ENCODE measurements around the gene NRP1. TPM values are rescaled to one million over a fixed set of nuclear protein-coding genes. Genes with fewer than 3 reads are reported as not detected.

NRP1 gene
- polyA plus RNA-seq, 1 experiment, result 218 TPM

DNA sequence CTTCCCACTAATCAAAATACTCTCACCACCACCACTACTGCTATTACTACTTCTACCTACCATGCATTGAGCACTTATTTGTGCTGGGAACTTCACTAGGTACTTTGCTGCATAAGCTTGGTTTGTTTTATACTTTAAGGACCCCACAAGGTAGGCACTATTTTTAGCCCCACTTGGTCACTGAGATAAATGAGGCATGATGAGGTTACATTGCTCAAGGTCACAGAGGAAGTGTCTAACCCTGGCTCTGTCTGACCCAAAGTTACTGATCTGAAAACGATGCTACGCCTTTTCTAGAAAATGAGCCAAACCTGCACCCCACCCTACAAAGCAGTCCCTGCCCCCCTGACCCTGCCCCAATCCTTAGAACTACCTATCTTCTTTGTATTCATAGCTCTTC lies 35.6 kb downstream of the NRP1 start:
- CTCF ChIA-PET, result interaction anchor here (0.6 kb wide), 1 partner anchor 12 kb away, joined by 3 read pairs; no protein-coding TSS in a partner anchor
- Histone ChIP-seq H3K4me3 (ENCODE audit: low read depth, low read length) (no peak overlapping the region), H3K27ac (ENCODE audit: low read depth, low read length) (no peak overlapping the region), H3K9me3 (ENCODE audit: control insufficient read depth, insufficient read depth, low read length) (no peaks in the 10 kb centered on the region), H3K27me3 (ENCODE audit: control insufficient read depth, insufficient read depth, low read length) (no peaks in the 10 kb centered on the region)
- POLR2A ChIA-PET, result no interaction called here
- DNase-seq (ENCODE audit: low read depth, low spot score), result no peak
- TF ChIP-seq, protein P1, sequence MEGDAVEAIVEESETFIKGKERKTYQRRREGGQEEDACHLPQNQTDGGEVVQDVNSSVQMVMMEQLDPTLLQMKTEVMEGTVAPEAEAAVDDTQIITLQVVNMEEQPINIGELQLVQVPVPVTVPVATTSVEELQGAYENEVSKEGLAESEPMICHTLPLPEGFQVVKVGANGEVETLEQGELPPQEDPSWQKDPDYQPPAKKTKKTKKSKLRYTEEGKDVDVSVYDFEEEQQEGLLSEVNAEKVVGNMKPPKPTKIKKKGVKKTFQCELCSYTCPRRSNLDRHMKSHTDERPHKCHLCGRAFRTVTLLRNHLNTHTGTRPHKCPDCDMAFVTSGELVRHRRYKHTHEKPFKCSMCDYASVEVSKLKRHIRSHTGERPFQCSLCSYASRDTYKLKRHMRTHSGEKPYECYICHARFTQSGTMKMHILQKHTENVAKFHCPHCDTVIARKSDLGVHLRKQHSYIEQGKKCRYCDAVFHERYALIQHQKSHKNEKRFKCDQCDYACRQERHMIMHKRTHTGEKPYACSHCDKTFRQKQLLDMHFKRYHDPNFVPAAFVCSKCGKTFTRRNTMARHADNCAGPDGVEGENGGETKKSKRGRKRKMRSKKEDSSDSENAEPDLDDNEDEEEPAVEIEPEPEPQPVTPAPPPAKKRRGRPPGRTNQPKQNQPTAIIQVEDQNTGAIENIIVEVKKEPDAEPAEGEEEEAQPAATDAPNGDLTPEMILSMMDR (IDR thresholded peaks at IDR 0.05; ENCODE audit: low read depth, low read length), result no peak

DNA sequence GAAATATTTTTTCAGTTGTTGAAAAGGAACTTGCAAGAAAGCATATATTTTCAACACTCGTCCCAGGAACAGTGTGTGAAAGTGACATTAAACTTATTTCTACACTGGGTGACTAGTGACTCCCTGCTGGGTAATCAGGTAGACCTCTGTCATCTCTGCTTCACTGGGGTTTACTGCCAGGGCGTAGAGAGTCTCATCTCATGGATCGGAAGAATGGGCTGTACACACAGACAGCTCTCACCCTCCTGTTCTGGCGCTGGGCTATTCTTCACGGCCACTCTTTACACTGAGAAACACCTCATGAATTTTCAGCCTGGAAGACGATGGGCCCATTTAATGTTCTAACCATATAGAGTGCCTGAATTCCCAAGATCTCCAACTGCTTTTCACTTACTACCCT lies 36.4 kb downstream of the NRP1 start:
- ChIA-PET POLR2A (no interaction called here), CTCF (no interaction called here)
- TF ChIP-seq, protein P1 (IDR thresholded peaks at IDR 0.05; ENCODE audit: low read depth, low read length), result no peak
- Histone ChIP-seq H3K4me3 (ENCODE audit: low read depth, low read length) (no peak overlapping the region), H3K27ac (ENCODE audit: low read depth, low read length) (no peak overlapping the region), H3K9me3 (ENCODE audit: control insufficient read depth, insufficient read depth, low read length) (no peaks in the 10 kb centered on the region), H3K27me3 (ENCODE audit: control insufficient read depth, insufficient read depth, low read length) (no peaks in the 10 kb centered on the region)
- DNase-seq (ENCODE audit: low read depth, low spot score), result no peak

DNA sequence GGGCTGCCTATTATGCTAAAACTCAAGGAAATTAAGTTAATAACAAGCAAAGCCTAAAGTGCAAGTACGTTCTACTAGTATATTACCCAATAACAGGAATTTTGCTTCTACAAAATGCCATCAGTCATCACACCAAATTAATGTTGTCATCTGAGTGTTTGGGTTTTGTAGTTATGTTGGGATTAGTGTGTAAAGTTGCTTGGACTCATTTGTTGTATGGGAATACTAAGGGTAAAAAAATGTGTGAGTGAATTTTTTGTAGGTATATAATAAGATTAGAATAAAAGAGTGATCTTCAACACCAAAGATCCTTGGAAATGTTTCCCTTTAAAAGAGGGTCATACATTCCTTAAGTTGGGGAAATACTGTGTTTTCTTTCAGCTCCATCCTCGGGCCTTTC lies 38.6 kb downstream of the NRP1 start:
- ChIA-PET CTCF (no interaction called here), POLR2A (interaction anchor here (0.5 kb wide), 1 partner anchor 17 kb away, joined by 3 read pairs; no protein-coding TSS in a partner anchor)
- Histone ChIP-seq H3K27me3 (ENCODE audit: control insufficient read depth, insufficient read depth, low read length) (no peaks in the 10 kb centered on the region), H3K9me3 (ENCODE audit: control insufficient read depth, insufficient read depth, low read length) (no peaks in the 10 kb centered on the region), H3K4me3 (ENCODE audit: low read depth, low read length) (no peak overlapping the region), H3K27ac (ENCODE audit: low read depth, low read length) (peak overlapping the region; percentile 42)
- TF ChIP-seq, protein P1 (IDR thresholded peaks at IDR 0.05; ENCODE audit: low read depth, low read length), result no peak
- no peak for DNase-seq (ENCODE audit: low read depth, low spot score)

DNA sequence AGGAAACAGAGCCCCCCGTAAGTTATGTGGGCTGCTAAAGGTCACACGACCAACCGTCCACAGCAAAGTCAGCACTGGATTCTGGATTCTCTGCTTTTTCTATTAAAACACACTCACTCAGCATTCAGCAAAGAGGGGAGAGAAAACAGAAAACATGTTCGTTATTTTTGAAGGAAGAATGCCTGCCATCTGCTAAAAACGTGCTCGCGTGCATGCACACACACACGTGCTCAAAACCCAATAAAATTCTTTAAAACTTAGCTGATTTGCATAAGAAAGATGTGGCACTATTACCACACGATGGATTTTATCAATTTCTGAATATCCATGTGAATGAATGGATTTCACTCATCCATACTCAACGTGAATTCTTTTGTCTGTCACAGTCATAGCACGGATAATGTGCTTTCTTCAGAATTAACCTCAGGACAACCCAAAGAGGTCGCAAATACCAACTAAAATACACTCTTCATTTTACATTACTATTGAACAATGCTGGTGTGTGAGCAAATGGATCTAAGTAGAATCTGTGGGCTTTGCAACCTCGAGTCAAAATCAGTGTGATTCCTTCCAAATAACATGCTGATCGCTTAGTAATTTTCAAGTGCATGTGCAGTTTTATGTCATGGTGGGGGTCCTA lies 40.8 kb downstream of the NRP1 start:
- ChIA-PET CTCF (no interaction called here), POLR2A (interaction anchor here (0.6 to 1.1 kb wide), 2 partner anchors 21 to 334 kb away, joined by 3 to 11 read pairs; no protein-coding TSS in a partner anchor)
- no peak overlapping the region for H3K4me3 ChIP-seq (ENCODE audit: low read depth, low read length)
- no peak for DNase-seq (ENCODE audit: low read depth, low spot score)
- H3K27ac ChIP-seq (ENCODE audit: low read depth, low read length), result no peak overlapping the region
- H3K27me3 ChIP-seq (ENCODE audit: control insufficient read depth, insufficient read depth, low read length), result no peaks in the 10 kb centered on the region
- H3K9me3 ChIP-seq (ENCODE audit: control insufficient read depth, insufficient read depth, low read length), result no peaks in the 10 kb centered on the region
- TF ChIP-seq, protein P1 (IDR thresholded peaks at IDR 0.05; ENCODE audit: low read depth, low read length), result no peak

DNA sequence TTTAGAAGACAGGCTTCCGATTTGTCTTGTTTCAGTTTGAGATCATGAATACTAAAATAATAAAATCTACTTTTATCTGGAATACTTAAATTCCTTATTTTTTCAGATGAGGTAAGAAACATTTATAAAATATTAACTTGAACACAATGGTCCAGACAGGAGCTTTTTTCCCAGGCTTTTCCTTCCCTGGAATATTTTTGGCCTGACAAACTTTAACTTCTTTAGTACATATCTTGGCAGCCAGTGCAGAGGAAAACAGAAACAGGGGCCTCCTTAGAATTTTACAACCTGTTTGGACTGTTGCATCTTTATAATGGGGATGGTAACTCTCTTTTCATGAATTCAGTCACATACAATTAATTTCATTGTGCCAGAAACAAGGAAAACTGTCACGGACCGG lies 41.4 kb downstream of the NRP1 start:
- POLR2A ChIA-PET, result no interaction called here
- DNase-seq (ENCODE audit: low read depth, low spot score), result no peak
- TF ChIP-seq, protein P1 (IDR thresholded peaks at IDR 0.05; ENCODE audit: low read depth, low read length), result no peak
- Histone ChIP-seq H3K4me3 (ENCODE audit: low read depth, low read length) (no peak overlapping the region), H3K9me3 (ENCODE audit: control insufficient read depth, insufficient read depth, low read length) (no peaks in the 10 kb centered on the region), H3K27ac (ENCODE audit: low read depth, low read length) (no peak overlapping the region), H3K27me3 (ENCODE audit: control insufficient read depth, insufficient read depth, low read length) (no peaks in the 10 kb centered on the region)
- CTCF ChIA-PET, result no interaction called here

Data from AG04450 (cell line).